K562 (cell line): ENCODE results near the gene TMEM59. TPM values are rescaled to one million over a fixed set of nuclear protein-coding genes. Genes with fewer than 3 reads are reported as not detected.
A peak's percentile ranks its signal among the peaks of the same experiment; 100 is the strongest.

Source experiments
- ARID1B ChIP-seq: fragments of 450-650 bp; IDR thresholded peaks from 2 replicates; pipeline ENCODE4 v1.6.1; 2016; ENCODE audit warnings: antibody characterized with exemption, mild to moderate bottlenecking, inconsistent platforms
- CBX3 ChIP-seq, 2 experiments: IDR thresholded peaks; 1 replicate in 1 of 2; 2 replicates in 1 of 2; pipeline ENCODE4 v1.6.1; 2012; ENCODE audit warnings: inconsistent platforms in 2 of 2, low read length in 2 of 2, borderline replicate concordance in 1 of 2, control low read depth in 1 of 2
- CHD1 ChIP-seq: fragments of 200-600 bp; sonication (generic); IDR thresholded peaks from one replicate; pipeline ENCODE4 v1.6.1; 2012; ENCODE audit warnings: mild to moderate bottlenecking, moderate library complexity, low read length, inconsistent platforms
- E2F3 ChIP-seq: fragments of 250-450 bp; sonication (Bioruptor Pico); IDR thresholded peaks from 2 replicates; pipeline ENCODE4 v1.4.0; 2020; ENCODE audit warnings: mild to moderate bottlenecking
- EGR1 ChIP-seq: fragments of 450-650 bp; conservative IDR thresholded peaks from 2 replicates; pipeline ENCODE4 v1.6.1; 2017; ENCODE audit warnings: mild to moderate bottlenecking
- ETV1 ChIP-seq: fragments of 450-650 bp; conservative IDR thresholded peaks from 2 replicates; pipeline ENCODE4 v1.6.1; 2016; ENCODE audit warnings: missing genetic modification characterization, control low read depth, low read depth, missing compliant biosample characterization
- FOXK1 ChIP-seq: sonication (generic); formaldehyde crosslinking; IDR thresholded peaks from 2 replicates; pipeline ENCODE4 v1.8.0; 2022; ENCODE audit warnings: missing genetic modification reagents, mild to moderate bottlenecking, borderline replicate concordance
- GTF2E2 ChIP-seq: fragments of 200-800 bp; sonication (Bioruptor generic); IDR thresholded peaks from 2 replicates; pipeline ENCODE4 v1.6.1; 2016; ENCODE audit warnings: missing genetic modification characterization, missing compliant biosample characterization
- HLTF ChIP-seq: fragments of 450-650 bp; IDR thresholded peaks from 2 replicates; pipeline ENCODE4 v1.6.1; 2016
- MAFF ChIP-seq: IDR thresholded peaks from 2 replicates; pipeline ENCODE4 v1.6.1; 2012; ENCODE audit warnings: low read length, improper control_type of control experiment
- MCM3 ChIP-seq: fragments of 450-650 bp; IDR thresholded peaks from 2 replicates; pipeline ENCODE4 v1.6.1; 2016
- NKRF ChIP-seq: fragments of 450-650 bp; IDR thresholded peaks from 2 replicates; pipeline ENCODE4 v1.6.1; 2016; ENCODE audit warnings: borderline replicate concordance
- PBX2 ChIP-seq, 2 experiments: IDR thresholded peaks in 1 of 2; conservative IDR thresholded peaks in 1 of 2; 2 replicates each; pipeline ENCODE4 v1.6.1; 2016; ENCODE audit warnings: low read depth in 2 of 2, mild to moderate bottlenecking in 1 of 2, missing compliant biosample characterization in 1 of 2, missing genetic modification characterization in 1 of 2, moderate library complexity in 1 of 2
- SMARCE1 ChIP-seq: fragments of 450-650 bp; IDR thresholded peaks from 2 replicates; pipeline ENCODE4 v1.7.1; 2016; ENCODE audit warnings: mild to moderate bottlenecking
- XRCC4 ChIP-seq: IDR thresholded peaks from one replicate; pipeline ENCODE4 v1.6.1; 2011; ENCODE audit not compliant: insufficient read depth, insufficient read length; ENCODE audit errors: extremely low read depth
- ZBTB12 ChIP-seq: fragments of 250-450 bp; sonication (Bioruptor Pico); IDR thresholded peaks from 2 replicates; pipeline ENCODE4 v1.4.0; 2020
- ZNF277 ChIP-seq: fragments of 250-450 bp; sonication (Bioruptor Pico); IDR thresholded peaks from 2 replicates; pipeline ENCODE4 v1.8.0; 2022; ENCODE audit warnings: inconsistent platforms, mild to moderate bottlenecking, moderate library complexity, borderline replicate concordance
- ZNF639 ChIP-seq, 2 experiments: fragments of 200-800 bp in 1 of 2; sonication (Bioruptor generic) in 1 of 2; sonication (generic) in 1 of 2; formaldehyde crosslinking in 1 of 2; IDR thresholded peaks in 1 of 2; conservative IDR thresholded peaks in 1 of 2; 2 replicates each; pipeline versions ENCODE4 v1.5.0 to v1.6.1; 2016 to 2020; ENCODE audit warnings: missing compliant biosample characterization in 1 of 2, missing genetic modification characterization in 1 of 2, missing genetic modification reagents in 1 of 2
- ZNF785 ChIP-seq: fragments of 250-450 bp; sonication (Bioruptor Pico); IDR thresholded peaks from 2 replicates; pipeline ENCODE4 v1.4.0; 2020; ENCODE audit warnings: mild to moderate bottlenecking
- ZSCAN29 ChIP-seq: fragments of 450-650 bp; IDR thresholded peaks from 2 replicates; pipeline ENCODE4 v1.6.1; 2017
- polyA plus RNA-seq, 8 experiments: library from polyadenylated mRNA; depleted of rRNA in 4 of 8; stranded (reverse) in 5 of 8; unstranded in 3 of 8; fragments of >200 nt; fragmentation: Nextera tagmentation in 2 of 8; fragmentation: Illumina TruSeq in 1 of 8; extraction: Ambion mirVana in 2 of 8; extraction: Trizol in 1 of 8; gene quantifications; 2 replicates each; pipeline versions ENCODE4 v1.2.1 to v1.2.3, GENCODE V29; 2011 to 2014; ENCODE audit warnings: inconsistent platforms in 1 of 8, missing spikeins in 1 of 8
- total RNA-seq, 7 experiments: library from RNA; depleted of rRNA in 6 of 7; stranded (reverse); fragments of >200 nt in 6 of 7; fragmentation: Illumina TruSeq in 2 of 7; extraction: Trizol in 2 of 7; gene quantifications; 2 replicates each; pipeline versions ENCODE4 v1.2.1 to v1.2.3, GENCODE V29; 2011 to 2021; ENCODE audit warnings: low replicate concordance in 1 of 7

TMEM59 gene
- total and polyA plus RNA-seq, 9 of the 15 experiments (the other 6 are each of a cell fraction or from before 2014, with no cell fraction given): 93.1 to 316 (median 151) TPM

- no peak for TF ChIP-seq ZNF639 (CRISPR knock-in tag; conservative IDR thresholded peaks at IDR 0.05 in 1 of 2, IDR thresholded peaks at IDR 0.05 in 1 of 2)
- TF ChIP-seq FOXK1: peak; percentile 96; the same call in 1 of the 2 replicates
- TF ChIP-seq PBX2 (CRISPR knock-in tag; IDR thresholded peaks at IDR 0.05; ENCODE audit: low read depth): no peak
- peak; percentile 77 for TF ChIP-seq PBX2 (tag; conservative IDR thresholded peaks at IDR 0.05; ENCODE audit: low read depth)
- no peak for TF ChIP-seq NKRF
- peak in 1 of 2 experiments; percentile 38; a peak in 1 of 3 replicates for TF ChIP-seq CBX3 (IDR thresholded peaks at IDR 0.05; ENCODE audit: borderline replicate concordance in 1 of 2, low read length in 2 of 2)
- TF ChIP-seq MCM3: no peak
- no peak for TF ChIP-seq E2F3 (CRISPR knock-in tag)
- peak; percentile 54; the same call in 1 of the 2 replicates for TF ChIP-seq ETV1 (tag)
- TF ChIP-seq GTF2E2 (tag): no peak
- TF ChIP-seq MAFF: 0 out of 2 replicates have a peak, but pooled peaks have one; percentile 1
- TF ChIP-seq HLTF: peak; percentile 64
- peak; percentile 18; the same call in 1 of the 2 replicates for TF ChIP-seq ZSCAN29
- no peak for TF ChIP-seq SMARCE1
- no peak for TF ChIP-seq ARID1B
- TF ChIP-seq CHD1: no peak
- TF ChIP-seq ZNF277 (CRISPR knock-in tag): no peak
- no peak for TF ChIP-seq ZNF785 (CRISPR knock-in tag)
- TF ChIP-seq ZBTB12 (CRISPR knock-in tag): no peak
- TF ChIP-seq EGR1: no peak
- no peak for TF ChIP-seq XRCC4
These were observed 522 bp downstream of the TMEM59 start (continued) for GRCh38 chr1:54052431-54052933.
